HEK293T (cell line): ENCODE measurements around the gene AKR1C2.
A peak's percentile ranks its signal among the peaks of the same experiment; 100 is the strongest.

Source experiments
- CTCF ChIA-PET: fragments of 350-600 bp; formaldehyde crosslinking; extraction: SDS; loops from one replicate; lab custom pipeline; 2021; ENCODE audit warnings: antibody characterized with exemption, inconsistent platforms; lab: Yijun Ruan, JAX
- POLR2A ChIA-PET: fragments of 350-600 bp; formaldehyde crosslinking; extraction: SDS; loops from one replicate; lab custom pipeline; 2020; ENCODE audit warnings: antibody characterized with exemption, inconsistent platforms; lab: Yijun Ruan, JAX
- DNase-seq: peaks from one replicate; pipeline ENCODE4 v3.0.0; 2012; ENCODE audit warnings: mixed read lengths; ENCODE audit errors: extremely low spot score
- ARNT ChIP-seq: fragments of 450-650 bp; IDR thresholded peaks from 2 replicates; pipeline ENCODE4 v1.6.1; 2017; ENCODE audit warnings: mild to moderate bottlenecking
- BHLHE40 ChIP-seq: fragments of 450-650 bp; IDR thresholded peaks from 2 replicates; pipeline ENCODE4 v1.6.1; 2016; ENCODE audit warnings: mild to moderate bottlenecking, moderate library complexity, borderline replicate concordance
- CTBP1 ChIP-seq: fragments of 450-650 bp; IDR thresholded peaks from 2 replicates; pipeline ENCODE4 v1.6.1; 2016; ENCODE audit warnings: borderline replicate concordance
- ELF4 ChIP-seq: fragments of 450-650 bp; IDR thresholded peaks from 2 replicates; pipeline ENCODE4 v1.6.1; 2017; ENCODE audit warnings: antibody characterized with exemption
- FOXA1 ChIP-seq: fragments of 450-650 bp; IDR thresholded peaks from 2 replicates; pipeline ENCODE4 v1.6.1; 2016; ENCODE audit warnings: mild to moderate bottlenecking
- FOXK2 ChIP-seq: fragments of 450-650 bp; IDR thresholded peaks from 2 replicates; pipeline ENCODE4 v1.6.1; 2016; ENCODE audit warnings: mild to moderate bottlenecking
- FOXM1 ChIP-seq: fragments of 450-650 bp; IDR thresholded peaks from 2 replicates; pipeline ENCODE4 v1.6.1; 2017; ENCODE audit warnings: mild to moderate bottlenecking, borderline replicate concordance
- HDGF ChIP-seq: fragments of 450-650 bp; IDR thresholded peaks from 2 replicates; pipeline ENCODE4 v1.6.1; 2017; ENCODE audit warnings: antibody characterized with exemption, borderline replicate concordance
- L3MBTL2 ChIP-seq: fragments of 450-650 bp; conservative IDR thresholded peaks from 2 replicates; pipeline ENCODE4 v1.6.1; 2016; ENCODE audit warnings: mild to moderate bottlenecking
- LEF1 ChIP-seq: fragments of 450-650 bp; IDR thresholded peaks from 2 replicates; pipeline ENCODE4 v1.6.1; 2017; ENCODE audit warnings: mild to moderate bottlenecking, borderline replicate concordance
- NFRKB ChIP-seq: fragments of 450-650 bp; IDR thresholded peaks from 2 replicates; pipeline ENCODE4 v1.6.1; 2016; ENCODE audit warnings: mild to moderate bottlenecking, moderate library complexity
- SP1 ChIP-seq: fragments of 450-650 bp; IDR thresholded peaks from 2 replicates; pipeline ENCODE4 v1.6.1; 2017
- SUZ12 ChIP-seq: fragments of 450-650 bp; IDR thresholded peaks from 2 replicates; pipeline ENCODE4 v1.6.1; 2016; ENCODE audit warnings: mild to moderate bottlenecking
- TARDBP ChIP-seq: fragments of 450-650 bp; IDR thresholded peaks from 2 replicates; pipeline ENCODE4 v1.6.1; 2016
- ZNF384 ChIP-seq: fragments of 450-650 bp; IDR thresholded peaks from 2 replicates; pipeline ENCODE4 v1.6.1; 2016
- TF ChIP-seq, protein P1 (sequence below): fragments of 450-650 bp; IDR thresholded peaks from 2 replicates; pipeline ENCODE4 v1.6.1; 2016

Gene AKR1C2

GRCh38 chr10:4984971-4985594 is 18.6 kb downstream of the AKR1C2 start:
- ChIA-PET POLR2A (no interaction called here), CTCF (interaction anchor here (1.3 kb wide), 1 partner anchor 135 kb away, joined by 5 read pairs; no protein-coding TSS in a partner anchor)
- no peak for DNase-seq
- TF ChIP-seq CTBP1 (no peak), HDGF (no peak), LEF1 (no peak), SP1 (no peak), BHLHE40 (no peak), FOXK2 (no peak), SUZ12 (no peak)

- no peak for DNase-seq
- POLR2A ChIA-PET, result no interaction called here
- CTCF ChIA-PET, result interaction anchor here (1.3 kb wide), 1 partner anchor 134 kb away, joined by 5 read pairs; no protein-coding TSS in a partner anchor
- TF ChIP-seq L3MBTL2, result no peak
- TF ChIP-seq ELF4, result no peak
- no peak for TF ChIP-seq LEF1
- TF ChIP-seq FOXM1, result no peak
Measured at GRCh38 chr10:4984223-4984622, 19.4 kb downstream of the AKR1C2 start.

DNA sequence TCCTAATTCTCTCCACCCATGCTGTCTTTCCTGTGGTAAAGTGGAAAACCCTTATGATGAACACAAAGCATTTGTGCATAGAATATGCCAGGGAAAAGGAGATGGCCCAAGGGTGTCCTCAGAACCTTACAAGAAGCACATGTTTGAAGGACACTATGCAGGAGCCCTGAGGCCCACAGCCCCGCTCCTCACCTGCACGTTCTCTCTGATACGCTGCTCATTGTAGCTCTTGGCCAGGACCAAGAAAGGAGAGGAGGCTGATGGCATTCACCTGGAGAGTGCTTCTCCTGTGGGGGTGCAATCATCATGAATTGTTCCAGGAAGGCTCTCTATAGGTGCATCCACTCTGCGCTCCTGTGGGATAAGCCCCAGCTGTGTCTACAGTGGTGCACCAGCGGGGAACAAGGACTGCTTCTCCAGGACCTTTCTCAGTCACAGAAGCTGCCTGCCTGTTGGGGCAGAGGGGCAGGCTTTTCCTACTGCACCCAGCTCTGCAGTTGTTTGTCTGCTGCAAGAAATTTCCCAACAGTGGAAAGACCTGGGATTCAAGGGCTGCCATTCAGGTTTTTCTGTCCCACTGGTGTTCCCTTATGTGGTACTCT is 19.9 kb downstream of the AKR1C2 start:
- DNase-seq, result no peak
- ChIA-PET CTCF (interaction anchor here (1.3 kb wide), 1 partner anchor 134 kb away, joined by 5 read pairs; no protein-coding TSS in a partner anchor), POLR2A (no interaction called here)
- TF ChIP-seq SP1, result no peak
- TF ChIP-seq ELF4, result no peak
- no peak for TF ChIP-seq BHLHE40
- TF ChIP-seq ZNF384, result no peak
- no peak for TF ChIP-seq HDGF
- TF ChIP-seq LEF1, result no peak
- no peak for TF ChIP-seq FOXM1
- TF ChIP-seq TARDBP, result no peak
- TF ChIP-seq CTBP1, result no peak
- TF ChIP-seq SUZ12, result no peak
- TF ChIP-seq NFRKB, result no peak
- TF ChIP-seq L3MBTL2, result no peak
- no peak for TF ChIP-seq FOXK2
- TF ChIP-seq ARNT, result no peak
- no peak for TF ChIP-seq FOXA1
- TF ChIP-seq, protein P1, sequence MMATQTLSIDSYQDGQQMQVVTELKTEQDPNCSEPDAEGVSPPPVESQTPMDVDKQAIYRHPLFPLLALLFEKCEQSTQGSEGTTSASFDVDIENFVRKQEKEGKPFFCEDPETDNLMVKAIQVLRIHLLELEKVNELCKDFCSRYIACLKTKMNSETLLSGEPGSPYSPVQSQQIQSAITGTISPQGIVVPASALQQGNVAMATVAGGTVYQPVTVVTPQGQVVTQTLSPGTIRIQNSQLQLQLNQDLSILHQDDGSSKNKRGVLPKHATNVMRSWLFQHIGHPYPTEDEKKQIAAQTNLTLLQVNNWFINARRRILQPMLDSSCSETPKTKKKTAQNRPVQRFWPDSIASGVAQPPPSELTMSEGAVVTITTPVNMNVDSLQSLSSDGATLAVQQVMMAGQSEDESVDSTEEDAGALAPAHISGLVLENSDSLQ, result no peak

DNA sequence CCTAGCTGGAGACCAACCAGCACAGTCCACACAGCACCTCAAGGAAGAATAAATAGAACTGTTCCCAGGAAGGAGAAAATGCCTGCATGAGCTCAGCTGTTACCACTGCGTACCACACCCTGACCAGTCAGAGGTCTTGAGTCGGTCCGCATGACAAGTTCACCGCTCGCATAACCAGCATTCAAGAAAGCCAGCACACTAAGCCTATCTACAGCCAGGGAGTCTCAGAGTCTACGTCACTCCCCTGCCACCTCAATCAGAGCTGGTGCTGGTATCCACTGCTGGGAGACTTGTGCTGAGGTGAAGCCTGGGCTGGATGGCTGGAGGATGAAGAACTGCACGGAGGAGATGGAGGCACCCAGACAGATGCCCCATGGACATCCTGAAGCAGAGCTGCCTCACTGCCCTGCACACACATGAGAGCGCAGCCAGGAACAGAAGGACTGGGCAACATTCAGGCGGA is 20.9 kb downstream of the AKR1C2 start:
- DNase-seq, result no peak
- TF ChIP-seq SP1 (no peak), ARNT (no peak), FOXA1 (no peak), L3MBTL2 (no peak), FOXK2 (no peak), TARDBP (no peak), BHLHE40 (no peak), LEF1 (no peak)
- ChIA-PET CTCF (interaction anchor here (0.7 to 1.7 kb wide), 2 partner anchors 133 to 168 kb away, joined by 3 to 19 read pairs; no protein-coding TSS in a partner anchor), POLR2A (no interaction called here)

DNA sequence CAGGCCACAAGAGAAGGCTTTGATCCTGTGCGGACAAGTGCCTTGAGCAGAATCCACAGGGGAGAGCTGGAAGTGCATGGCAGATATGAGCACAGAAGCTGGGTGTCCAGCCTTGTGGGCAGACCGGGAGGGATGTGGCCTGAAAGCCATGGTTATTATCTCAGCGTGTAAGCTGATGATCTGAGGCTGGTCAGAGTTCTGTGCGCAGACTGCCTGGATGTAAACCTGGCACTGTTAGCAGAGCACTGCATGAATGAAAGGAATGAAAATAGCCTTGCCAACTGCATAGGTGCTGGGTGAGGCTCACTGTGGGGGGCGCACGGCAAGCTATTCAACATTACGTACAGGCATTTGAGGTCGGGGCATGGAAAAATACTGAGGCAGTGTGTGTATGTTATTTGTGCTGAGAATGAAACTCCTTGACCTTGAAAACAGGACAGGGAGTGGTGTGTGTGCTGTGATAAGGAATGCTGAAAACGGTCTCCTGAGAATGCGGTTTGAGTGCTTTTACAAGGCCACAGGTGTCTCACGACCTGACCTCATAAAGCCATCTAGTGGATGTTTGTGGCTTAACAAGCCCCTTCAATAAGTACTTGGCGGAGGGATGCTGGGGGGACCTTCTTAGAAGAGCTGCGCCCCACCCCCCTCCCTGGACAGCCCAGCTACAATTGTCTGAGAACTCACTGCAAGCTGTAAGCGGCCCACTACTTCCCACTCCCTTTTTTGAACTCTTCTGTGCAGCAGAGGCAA is 21.8 kb downstream of the AKR1C2 start:
- DNase-seq, result peak; percentile 10
- no peak for TF ChIP-seq ZNF384
- no peak for TF ChIP-seq L3MBTL2
- no peak for TF ChIP-seq BHLHE40
- TF ChIP-seq SP1, result no peak
- no peak for TF ChIP-seq CTBP1
- no peak for TF ChIP-seq FOXK2
- TF ChIP-seq TARDBP, result no peak
- TF ChIP-seq FOXA1, result no peak
- TF ChIP-seq, protein P1, result no peak
- TF ChIP-seq HDGF, result no peak
- no peak for TF ChIP-seq ELF4
- no peak for TF ChIP-seq SUZ12
- no peak for TF ChIP-seq ARNT
- ChIA-PET POLR2A (no interaction called here), CTCF (interaction anchor here (0.7 to 1.7 kb wide), 2 partner anchors 132 to 167 kb away, joined by 3 to 19 read pairs; no protein-coding TSS in a partner anchor)

- TF ChIP-seq NFRKB (no peak), FOXA1 (no peak), TARDBP (no peak), ARNT (no peak), FOXK2 (no peak), BHLHE40 (no peak), HDGF (no peak), LEF1 (no peak), L3MBTL2 (no peak)
- CTCF ChIA-PET, result no interaction called here
- DNase-seq, result no peak
- POLR2A ChIA-PET, result no interaction called here
Measured at GRCh38 chr10:4980793-4981192, 22.9 kb downstream of the AKR1C2 start.
